Nephron (organoid): ENCODE data around the gene FBXL17.
A peak's percentile ranks its signal among the peaks of the same experiment; 100 is the strongest.

Experiments
- H3K27ac Mint-ChIP-seq, 3 experiments: 2 replicates each; pipeline ENCODE4 v1.8.0; 2020; ENCODE audit warnings: mixed read lengths in 3 of 3, mild to moderate bottlenecking in 2 of 3, moderate library complexity in 1 of 3
- H3K27me3 Mint-ChIP-seq: 2 replicates; pipeline ENCODE4 v1.8.0; 2021; ENCODE audit warnings: low read depth, mild to moderate bottlenecking, moderate library complexity, mixed read lengths
- H3K36me3 Mint-ChIP-seq: 2 replicates; pipeline ENCODE4 v1.8.0; 2020; ENCODE audit warnings: low read depth, mixed read lengths
- H3K4me1 Mint-ChIP-seq: 2 replicates; pipeline ENCODE4 v1.8.0; 2020; ENCODE audit warnings: mixed read lengths
- H3K4me3 Mint-ChIP-seq, 3 experiments: 2 replicates each; pipeline ENCODE4 v1.8.0; 2020; ENCODE audit warnings: mild to moderate bottlenecking in 3 of 3, mixed read lengths in 3 of 3, moderate library complexity in 2 of 3
- H3K9me3 Mint-ChIP-seq: 2 replicates; pipeline ENCODE4 v1.8.0; 2020; ENCODE audit warnings: mixed read lengths
- TF ChIP-seq, protein P1 (sequence below), 3 experiments: fragments of 200-600 bp; sonication (generic); IDR thresholded peaks; one replicate each; pipeline ENCODE4 v1.5.0; 2021; ENCODE audit warnings: antibody characterized with exemption in 3 of 3; ENCODE audit not compliant: unreplicated experiment in 3 of 3

Gene FBXL17

DNA sequence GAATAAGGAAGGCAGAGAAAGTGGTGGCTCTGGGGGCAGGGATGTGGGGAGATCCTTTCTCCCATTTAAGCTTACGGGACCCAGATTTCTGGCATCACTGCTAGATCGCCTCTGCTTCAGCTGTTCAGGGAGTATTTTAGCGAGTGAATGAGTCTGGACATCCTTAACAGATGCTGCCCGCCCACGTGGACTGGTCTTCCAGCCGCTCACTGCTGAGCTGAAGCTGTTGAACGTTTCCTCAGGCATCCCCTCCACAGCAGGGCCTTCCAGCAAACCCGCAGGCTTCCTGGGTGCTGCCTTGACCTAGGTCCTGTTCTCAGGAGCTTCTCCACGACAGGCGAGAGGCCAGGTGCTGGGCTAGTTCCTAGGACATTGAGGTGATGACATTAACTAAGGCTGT, 566.8 kb downstream of the FBXL17 start:
- Mint-ChIP-seq H3K4me1 (peaks cover 32% of the 10 kb centered on the region), H3K27me3 (no peaks in the 10 kb centered on the region)

DNA sequence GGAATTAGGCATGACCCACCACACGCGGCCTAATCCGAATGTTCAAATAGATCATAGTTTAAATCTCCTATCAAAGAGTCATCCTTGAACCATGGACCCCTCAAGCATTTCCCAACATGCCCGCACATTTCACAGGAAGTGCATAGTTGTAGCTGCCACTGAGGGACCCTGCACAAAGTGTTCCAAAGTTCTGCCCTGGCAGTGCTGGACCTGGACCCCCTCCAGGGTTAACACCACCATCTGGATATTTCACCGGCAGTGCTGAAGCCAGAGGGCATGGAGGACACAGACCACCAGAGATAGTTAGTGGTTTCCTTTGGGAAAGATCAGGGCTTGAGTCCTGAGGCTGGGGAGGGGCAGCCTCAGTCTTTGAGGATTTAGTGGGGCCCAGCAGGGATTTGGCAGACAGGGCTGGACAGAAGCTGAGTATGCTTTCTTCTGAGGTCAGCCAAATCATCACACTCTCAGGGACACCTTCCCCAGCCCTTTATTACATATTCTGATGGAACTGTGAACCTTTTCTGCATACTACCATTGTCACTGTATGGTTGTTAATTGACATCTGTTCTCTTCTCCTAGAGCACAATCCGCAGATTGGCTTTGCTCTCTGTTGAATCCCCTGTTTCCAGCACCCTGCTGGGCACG, 567.6 kb downstream of the FBXL17 start:
- no peaks in the 10 kb centered on the region for H3K9me3 Mint-ChIP-seq
- no peaks in the 10 kb centered on the region for H3K27me3 Mint-ChIP-seq
- peaks cover 37% of the 10 kb centered on the region for H3K4me1 Mint-ChIP-seq
- H3K27ac Mint-ChIP-seq, result no peak overlapping the region
- no peaks in the 10 kb centered on the region for H3K36me3 Mint-ChIP-seq
- TF ChIP-seq, protein P1, sequence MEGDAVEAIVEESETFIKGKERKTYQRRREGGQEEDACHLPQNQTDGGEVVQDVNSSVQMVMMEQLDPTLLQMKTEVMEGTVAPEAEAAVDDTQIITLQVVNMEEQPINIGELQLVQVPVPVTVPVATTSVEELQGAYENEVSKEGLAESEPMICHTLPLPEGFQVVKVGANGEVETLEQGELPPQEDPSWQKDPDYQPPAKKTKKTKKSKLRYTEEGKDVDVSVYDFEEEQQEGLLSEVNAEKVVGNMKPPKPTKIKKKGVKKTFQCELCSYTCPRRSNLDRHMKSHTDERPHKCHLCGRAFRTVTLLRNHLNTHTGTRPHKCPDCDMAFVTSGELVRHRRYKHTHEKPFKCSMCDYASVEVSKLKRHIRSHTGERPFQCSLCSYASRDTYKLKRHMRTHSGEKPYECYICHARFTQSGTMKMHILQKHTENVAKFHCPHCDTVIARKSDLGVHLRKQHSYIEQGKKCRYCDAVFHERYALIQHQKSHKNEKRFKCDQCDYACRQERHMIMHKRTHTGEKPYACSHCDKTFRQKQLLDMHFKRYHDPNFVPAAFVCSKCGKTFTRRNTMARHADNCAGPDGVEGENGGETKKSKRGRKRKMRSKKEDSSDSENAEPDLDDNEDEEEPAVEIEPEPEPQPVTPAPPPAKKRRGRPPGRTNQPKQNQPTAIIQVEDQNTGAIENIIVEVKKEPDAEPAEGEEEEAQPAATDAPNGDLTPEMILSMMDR (IDR thresholded peaks at IDR 0.05; ENCODE audit: unreplicated experiment in 3 of 3), result no peak
- H3K4me3 Mint-ChIP-seq, result no peak overlapping the region

More for the DNA sequence above, 566.8 kb downstream of the FBXL17 start:
- no peaks in the 10 kb centered on the region for H3K9me3 Mint-ChIP-seq
- H3K4me3 Mint-ChIP-seq, result no peak overlapping the region
- H3K36me3 Mint-ChIP-seq, result no peaks in the 10 kb centered on the region
- TF ChIP-seq, protein P1 (IDR thresholded peaks at IDR 0.05; ENCODE audit: unreplicated experiment in 3 of 3), result no peak
- no peak overlapping the region for H3K27ac Mint-ChIP-seq

DNA sequence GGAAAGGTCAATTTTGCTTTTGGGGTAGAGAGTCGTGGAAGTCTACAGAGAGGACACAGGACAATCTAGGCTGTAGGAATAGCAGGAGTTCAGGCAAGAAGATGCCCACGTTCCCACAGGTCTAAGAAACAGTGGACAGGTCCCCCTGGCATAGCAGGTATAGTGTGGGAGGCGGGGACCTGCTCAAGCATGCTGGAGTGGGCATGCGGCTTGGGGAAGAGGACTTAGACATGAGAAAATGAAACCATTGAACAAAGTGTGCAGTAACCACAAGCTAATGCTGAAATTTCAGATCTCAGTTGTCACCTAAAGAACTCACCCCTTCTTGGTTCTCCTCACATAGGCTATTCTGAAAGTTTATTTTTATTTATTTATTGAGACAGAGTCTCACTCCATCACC, 568.3 kb downstream of the FBXL17 start:
- H3K27me3 Mint-ChIP-seq, result no peaks in the 10 kb centered on the region
- TF ChIP-seq, protein P1 (IDR thresholded peaks at IDR 0.05; ENCODE audit: unreplicated experiment in 3 of 3), result no peak
- H3K4me1 Mint-ChIP-seq, result peaks cover 37% of the 10 kb centered on the region
- H3K4me3 Mint-ChIP-seq, result no peak overlapping the region
- H3K36me3 Mint-ChIP-seq, result no peaks in the 10 kb centered on the region
- H3K27ac Mint-ChIP-seq, result peak overlapping the region in 2 of 3 experiments; percentile 23 to 43
- H3K9me3 Mint-ChIP-seq, result no peaks in the 10 kb centered on the region

DNA sequence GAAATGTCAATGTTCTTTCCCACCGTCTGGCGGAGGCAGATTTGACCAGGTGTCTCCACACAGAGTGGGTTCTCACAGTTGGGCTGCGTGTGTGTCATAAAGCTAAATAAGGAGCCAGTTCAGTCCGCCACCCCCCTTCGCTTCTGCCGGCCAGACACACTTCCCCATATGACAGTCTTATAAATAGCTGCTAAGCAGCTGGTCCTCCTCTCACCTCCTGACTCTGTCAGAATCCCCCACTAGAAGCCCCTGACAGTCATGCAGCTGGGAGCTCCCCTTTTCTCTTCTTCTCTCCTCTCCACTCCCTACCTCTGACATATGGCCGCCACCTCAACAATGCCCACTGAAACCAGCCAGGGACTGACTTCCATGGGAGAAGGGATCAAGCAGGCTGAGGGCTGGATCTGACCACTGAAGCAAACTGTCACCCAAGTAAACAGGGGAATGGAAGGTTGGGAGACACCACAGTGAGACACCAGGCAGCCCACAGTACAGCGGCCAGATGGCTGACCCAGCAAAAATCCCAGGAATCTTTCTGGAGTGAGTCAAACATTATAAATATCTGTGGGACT, 569.2 kb downstream of the FBXL17 start:
- Mint-ChIP-seq H3K4me1 (peaks cover 37% of the 10 kb centered on the region), H3K9me3 (no peaks in the 10 kb centered on the region), H3K4me3 (peak overlapping the region in 2 of 3 experiments; percentile 15 to 69), H3K27ac (peak overlapping the region; percentile 23 to 77 (median 71)), H3K36me3 (no peaks in the 10 kb centered on the region), H3K27me3 (no peaks in the 10 kb centered on the region)
- TF ChIP-seq, protein P1 (IDR thresholded peaks at IDR 0.05; ENCODE audit: unreplicated experiment in 3 of 3), result no peak

DNA sequence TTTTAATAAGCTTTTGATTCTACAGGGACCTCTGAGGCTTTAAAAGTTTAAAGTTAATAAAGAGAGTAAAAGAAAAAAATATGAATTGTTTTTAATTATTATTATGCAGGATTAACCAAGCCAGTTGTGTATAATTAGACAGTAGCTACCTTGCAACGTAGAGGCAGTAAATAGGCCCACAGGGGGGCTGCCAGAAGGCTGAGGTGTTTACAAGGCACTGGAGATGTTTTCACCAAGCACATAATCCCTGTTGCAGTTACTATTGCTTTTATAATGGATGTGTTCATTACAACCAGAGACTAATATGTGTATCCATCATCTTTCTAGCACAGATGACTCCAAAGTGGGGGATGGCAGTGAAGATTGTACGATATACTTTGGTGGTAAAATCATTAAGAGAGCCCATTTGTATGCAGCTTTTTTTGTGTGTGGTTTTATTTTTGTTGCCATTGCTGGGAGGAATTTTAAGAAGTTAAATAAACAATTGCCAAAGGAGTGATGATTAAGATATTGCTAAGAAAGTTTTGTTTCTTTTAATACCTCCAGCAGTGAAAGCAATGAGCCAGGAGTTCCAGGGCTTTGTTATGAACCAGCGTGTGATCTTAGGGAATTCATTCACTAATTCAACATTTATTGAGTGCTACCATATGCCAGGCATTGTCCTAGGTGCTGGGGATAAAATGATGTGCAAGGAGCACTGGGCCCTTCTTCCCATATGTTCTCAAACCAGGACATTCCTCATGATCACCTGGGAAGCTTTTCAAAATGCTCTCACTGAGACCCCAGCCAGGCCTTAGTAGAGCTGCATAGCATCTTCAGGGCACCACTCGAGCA, 572.5 kb downstream of the FBXL17 start:
- TF ChIP-seq, protein P1 (IDR thresholded peaks at IDR 0.05; ENCODE audit: unreplicated experiment in 3 of 3), result no peak
- Mint-ChIP-seq H3K4me1 (peaks cover 37% of the 10 kb centered on the region), H3K27me3 (no peaks in the 10 kb centered on the region), H3K36me3 (no peaks in the 10 kb centered on the region), H3K27ac (peak overlapping the region in 1 of 3 experiments; percentile 11), H3K9me3 (no peaks in the 10 kb centered on the region), H3K4me3 (no peak overlapping the region)
